Measurements from ENCODE around the gene LTBP1.
A peak's percentile ranks its signal among the peaks of the same experiment; 100 is the strongest.
"Not testable (repeated sequence)": the region's sequence is repeated elsewhere in the genome, so short reads cannot be mapped to it uniquely, and the experiment has no call there.

Gene LTBP1

GRCh38 chr2:33435518-33435917 is 488.8 kb downstream of the LTBP1 start:
- DNase-seq (ENCODE audit: low spot score): no peak

- no peak for DNase-seq (ENCODE audit: low spot score)
These were observed 489.3 kb downstream of the LTBP1 start for GRCh38 chr2:33436083-33436482.

GRCh38 chr2:33437297-33437696 is 490.5 kb downstream of the LTBP1 start:
- no peak for DNase-seq (ENCODE audit: low spot score)

GRCh38 chr2:33437815-33438214 is 491.1 kb downstream of the LTBP1 start:
- DNase-seq (ENCODE audit: low spot score): no peak

GRCh38 chr2:33441235-33441810 is 494.6 kb downstream of the LTBP1 start:
- peak; percentile 35 for DNase-seq (ENCODE audit: low spot score)

- DNase-seq (ENCODE audit: low spot score): not testable (repeated sequence)
These were observed 495.3 kb downstream of the LTBP1 start for GRCh38 chr2:33442052-33442451.

GRCh38 chr2:33442528-33443079 is 495.9 kb downstream of the LTBP1 start:
- DNase-seq (ENCODE audit: low spot score): no peak

GRCh38 chr2:33443274-33443829 is 496.6 kb downstream of the LTBP1 start:
- no peak for DNase-seq (ENCODE audit: low spot score)

GRCh38 chr2:33444967-33445366 is 498.2 kb downstream of the LTBP1 start:
- DNase-seq (ENCODE audit: low spot score): no peak

- no peak for DNase-seq (ENCODE audit: low spot score)
These were observed 501.6 kb downstream of the LTBP1 start for GRCh38 chr2:33448220-33448899.
